ENCODE data around the gene ARHGEF16. TPM values are rescaled to one million over a fixed set of nuclear protein-coding genes. Genes with fewer than 3 reads are reported as not detected.

The ARHGEF16 gene
- 0.44 and 0.57 TPM in 2 replicates for total RNA-seq

DNA sequence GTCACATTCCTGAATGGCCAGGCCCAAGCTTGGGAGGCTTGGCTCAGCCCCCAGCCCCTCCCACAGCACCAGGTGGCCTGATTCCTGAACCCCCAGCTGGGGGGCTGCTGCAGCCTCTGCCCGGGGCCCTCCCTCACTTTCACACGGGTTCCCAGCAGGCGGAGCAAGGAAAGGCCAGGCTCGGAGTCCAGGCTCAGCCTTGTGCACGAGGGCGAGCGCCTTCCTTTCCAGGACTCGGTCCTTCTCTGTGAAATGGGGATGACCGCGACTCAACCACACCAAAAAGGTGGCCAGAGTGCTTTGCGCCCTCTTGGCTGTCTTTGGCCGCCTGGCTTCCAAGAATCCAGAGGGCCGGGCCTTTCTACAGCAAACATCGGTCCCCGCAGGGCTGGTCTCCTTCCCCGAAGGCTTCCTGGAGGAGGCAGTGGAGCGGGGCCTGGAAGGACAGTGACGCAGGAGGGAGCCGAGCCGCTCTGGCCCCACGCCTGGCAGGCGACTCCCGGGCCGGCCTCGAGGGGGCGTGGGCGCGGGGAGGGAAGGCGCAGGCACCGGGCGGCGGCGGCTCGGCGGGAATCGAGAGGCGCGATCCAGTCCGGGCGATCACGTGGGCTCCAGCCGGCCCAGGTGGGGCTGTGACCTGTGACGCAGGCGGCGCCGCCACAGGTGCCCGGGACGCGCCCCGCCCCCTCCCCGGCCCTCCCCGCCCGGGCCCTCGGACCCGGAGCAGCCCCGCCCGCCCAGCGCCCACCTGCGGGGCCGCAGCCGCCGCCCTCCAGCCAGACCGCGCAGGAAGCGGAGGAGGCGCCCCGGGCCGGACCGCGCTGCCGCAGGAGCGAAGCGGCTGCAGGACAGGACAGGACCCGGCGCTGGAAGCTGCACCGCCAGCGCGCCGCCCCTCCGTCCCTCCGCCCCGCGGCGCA, at the start of gene ARHGEF16:
Gene ARHGEF16 (plus strand): TSS at position 775 of the 920 bp plus-strand sequence. CDS start 8,420 bp downstream, outside the sequence.

Other genes starting within 250 kb of the ARHGEF16 start
- 1.1 and 2.4 TPM in 2 replicates for gene MEGF6, start 156.8 kb downstream of the ARHGEF16 start, total RNA-seq
- gene TPRG1L, start 170.3 kb downstream of the ARHGEF16 start, total RNA-seq: 17.9 and 34.6 TPM in 2 replicates
- 10.1 and 16.9 TPM in 2 replicates for gene WRAP73, start 195.4 kb downstream of the ARHGEF16 start, total RNA-seq
- not detected in 2 replicates for gene TP73, start 197.9 kb downstream of the ARHGEF16 start, total RNA-seq